ENCODE measurements around the gene TNFRSF1A.

DNA sequence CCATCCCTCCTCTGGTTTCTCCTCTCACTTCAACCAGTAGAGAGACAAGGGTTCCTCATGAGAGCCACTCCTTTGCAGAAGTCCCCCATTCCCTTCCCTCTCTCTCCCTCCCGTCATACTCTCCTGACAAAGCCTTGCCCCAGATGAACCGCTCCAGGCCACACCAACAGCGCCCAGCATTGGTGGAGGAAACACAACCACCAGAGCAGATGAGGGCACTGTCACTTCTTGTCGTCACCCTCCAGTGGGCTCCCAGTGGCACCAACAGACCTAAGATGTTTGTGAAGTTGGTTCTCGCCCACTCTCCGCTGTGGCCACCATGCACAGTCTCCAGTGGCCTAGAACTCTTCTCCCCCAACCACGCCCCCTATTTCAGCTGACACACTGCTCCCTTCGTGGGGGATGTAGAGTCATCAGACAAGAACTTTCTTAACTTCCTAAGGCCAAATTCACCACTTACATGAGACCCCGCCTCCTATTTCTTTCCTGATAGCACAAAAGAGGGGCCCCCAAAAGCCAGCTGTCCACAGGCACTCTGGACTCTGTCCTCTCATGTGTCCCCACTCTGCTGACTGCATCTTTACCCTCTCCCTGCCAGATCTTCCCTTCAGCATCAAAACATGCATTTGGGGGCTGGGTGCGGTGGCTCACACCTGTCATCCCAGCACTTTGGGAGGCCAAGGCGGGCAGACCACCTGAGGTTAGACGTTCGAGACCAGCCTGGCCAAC, 60.6 kb downstream of the TNFRSF1A start:
- TF ChIP-seq PCBP2 (IDR thresholded peaks at IDR 0.05; ENCODE audit: low read depth, low read length, poor library complexity, severe bottlenecking) (no peak), CBX5 (IDR thresholded peaks at IDR 0.05; ENCODE audit: borderline replicate concordance, low read depth) (no peak), HMG20B (CRISPR knock-in tag; IDR thresholded peaks at IDR 0.05) (no peak), RBM34 (IDR thresholded peaks at IDR 0.05; ENCODE audit: borderline replicate concordance, insufficient read depth, low read length) (no peak), CBX8 (IDR thresholded peaks at IDR 0.05; ENCODE audit: borderline replicate concordance, extremely low read depth, low read depth, low read length, poor library complexity, severe bottlenecking) (no peak), MEF2A (IDR thresholded peaks at IDR 0.05; ENCODE audit: control insufficient read depth, low read depth, low read length) (no peak), ZBTB17 (CRISPR knock-in tag; IDR thresholded peaks at IDR 0.05) (no peak), ZFP36 (IDR thresholded peaks at IDR 0.05; ENCODE audit: low read depth, low read length, partially characterized antibody) (no peak)
- TF ChIP-seq, protein P1, sequence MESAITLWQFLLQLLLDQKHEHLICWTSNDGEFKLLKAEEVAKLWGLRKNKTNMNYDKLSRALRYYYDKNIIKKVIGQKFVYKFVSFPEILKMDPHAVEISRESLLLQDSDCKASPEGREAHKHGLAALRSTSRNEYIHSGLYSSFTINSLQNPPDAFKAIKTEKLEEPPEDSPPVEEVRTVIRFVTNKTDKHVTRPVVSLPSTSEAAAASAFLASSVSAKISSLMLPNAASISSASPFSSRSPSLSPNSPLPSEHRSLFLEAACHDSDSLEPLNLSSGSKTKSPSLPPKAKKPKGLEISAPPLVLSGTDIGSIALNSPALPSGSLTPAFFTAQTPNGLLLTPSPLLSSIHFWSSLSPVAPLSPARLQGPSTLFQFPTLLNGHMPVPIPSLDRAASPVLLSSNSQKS (CRISPR knock-in tag; IDR thresholded peaks at IDR 0.05) = no peak
- TF ChIP-seq, protein P2, sequence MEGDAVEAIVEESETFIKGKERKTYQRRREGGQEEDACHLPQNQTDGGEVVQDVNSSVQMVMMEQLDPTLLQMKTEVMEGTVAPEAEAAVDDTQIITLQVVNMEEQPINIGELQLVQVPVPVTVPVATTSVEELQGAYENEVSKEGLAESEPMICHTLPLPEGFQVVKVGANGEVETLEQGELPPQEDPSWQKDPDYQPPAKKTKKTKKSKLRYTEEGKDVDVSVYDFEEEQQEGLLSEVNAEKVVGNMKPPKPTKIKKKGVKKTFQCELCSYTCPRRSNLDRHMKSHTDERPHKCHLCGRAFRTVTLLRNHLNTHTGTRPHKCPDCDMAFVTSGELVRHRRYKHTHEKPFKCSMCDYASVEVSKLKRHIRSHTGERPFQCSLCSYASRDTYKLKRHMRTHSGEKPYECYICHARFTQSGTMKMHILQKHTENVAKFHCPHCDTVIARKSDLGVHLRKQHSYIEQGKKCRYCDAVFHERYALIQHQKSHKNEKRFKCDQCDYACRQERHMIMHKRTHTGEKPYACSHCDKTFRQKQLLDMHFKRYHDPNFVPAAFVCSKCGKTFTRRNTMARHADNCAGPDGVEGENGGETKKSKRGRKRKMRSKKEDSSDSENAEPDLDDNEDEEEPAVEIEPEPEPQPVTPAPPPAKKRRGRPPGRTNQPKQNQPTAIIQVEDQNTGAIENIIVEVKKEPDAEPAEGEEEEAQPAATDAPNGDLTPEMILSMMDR (IDR thresholded peaks at IDR 0.05 in 2 of 3, conservative IDR thresholded peaks at IDR 0.05 in 1 of 3; ENCODE audit: insufficient read depth in 2 of 3, low read depth in 1 of 3, low read length in 3 of 3) = no peak
- TF ChIP-seq, protein P3, sequence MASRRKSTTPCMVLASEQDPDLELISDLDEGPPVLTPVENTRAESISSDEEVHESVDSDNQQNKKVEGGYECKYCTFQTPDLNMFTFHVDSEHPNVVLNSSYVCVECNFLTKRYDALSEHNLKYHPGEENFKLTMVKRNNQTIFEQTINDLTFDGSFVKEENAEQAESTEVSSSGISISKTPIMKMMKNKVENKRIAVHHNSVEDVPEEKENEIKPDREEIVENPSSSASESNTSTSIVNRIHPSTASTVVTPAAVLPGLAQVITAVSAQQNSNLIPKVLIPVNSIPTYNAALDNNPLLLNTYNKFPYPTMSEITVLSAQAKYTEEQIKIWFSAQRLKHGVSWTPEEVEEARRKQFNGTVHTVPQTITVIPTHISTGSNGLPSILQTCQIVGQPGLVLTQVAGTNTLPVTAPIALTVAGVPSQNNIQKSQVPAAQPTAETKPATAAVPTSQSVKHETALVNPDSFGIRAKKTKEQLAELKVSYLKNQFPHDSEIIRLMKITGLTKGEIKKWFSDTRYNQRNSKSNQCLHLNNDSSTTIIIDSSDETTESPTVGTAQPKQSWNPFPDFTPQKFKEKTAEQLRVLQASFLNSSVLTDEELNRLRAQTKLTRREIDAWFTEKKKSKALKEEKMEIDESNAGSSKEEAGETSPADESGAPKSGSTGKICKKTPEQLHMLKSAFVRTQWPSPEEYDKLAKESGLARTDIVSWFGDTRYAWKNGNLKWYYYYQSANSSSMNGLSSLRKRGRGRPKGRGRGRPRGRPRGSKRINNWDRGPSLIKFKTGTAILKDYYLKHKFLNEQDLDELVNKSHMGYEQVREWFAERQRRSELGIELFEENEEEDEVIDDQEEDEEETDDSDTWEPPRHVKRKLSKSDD (conservative IDR thresholded peaks at IDR 0.05; ENCODE audit: low read length) = no peak

Measured in K562 (cell line).